Activated CD4-positive, alpha-beta T cell treated with anti-CD3 and anti-CD28 coated beads, Interleukin-2, amount 10 ng/mL, durations not matched to agents 7 days and 5 days (primary cell): ENCODE measurements around the gene RTN4RL2. TPM values are rescaled to one million over a fixed set of nuclear protein-coding genes. Genes with fewer than 3 reads are reported as not detected.
A peak's percentile ranks its signal among the peaks of the same experiment; 100 is the strongest.

Experiments
- CTCF ChIA-PET: fragments of 350-600 bp; sonication (Branson Sonifier 250); formaldehyde crosslinking; loops from one replicate; lab custom pipeline; 2021; ENCODE audit warnings: antibody characterized with exemption; lab: Charles Lee
- POLR2A ChIA-PET: fragments of 350-600 bp; sonication (Branson Sonifier 250); formaldehyde crosslinking; loops from one replicate; lab custom pipeline; 2021; ENCODE audit warnings: antibody characterized with exemption; lab: Charles Lee
- DNase-seq: peaks from one replicate; pipeline ENCODE4 v3.0.0-alpha.2; 2020
- H3K27ac Mint-ChIP-seq: one replicate; pipeline ENCODE4 v1.8.0; 2021; ENCODE audit warnings: mild to moderate bottlenecking, moderate library complexity, mixed read lengths
- H3K27me3 Mint-ChIP-seq: one replicate; pipeline ENCODE4 v1.8.0; 2021; ENCODE audit warnings: mixed read lengths
- H3K36me3 Mint-ChIP-seq: one replicate; pipeline ENCODE4 v1.8.0; 2021; ENCODE audit warnings: low read depth, mixed read lengths
- H3K4me1 Mint-ChIP-seq: one replicate; pipeline ENCODE4 v1.8.0; 2021; ENCODE audit warnings: mixed read lengths
- H3K4me3 Mint-ChIP-seq: one replicate; pipeline ENCODE4 v1.8.0; 2021; ENCODE audit warnings: mild to moderate bottlenecking, moderate library complexity, mixed read lengths
- H3K9me3 Mint-ChIP-seq: one replicate; pipeline ENCODE4 v1.8.0; 2021; ENCODE audit warnings: mixed read lengths
- total RNA-seq, 2 experiments: library from RNA; stranded (reverse); gene quantifications; one replicate each; pipeline ENCODE4 v1.2.3, GENCODE V29; 2021

RTN4RL2 gene
- total RNA-seq, 2 experiments from 2014 or later: 0.35 TPM; not detected in 1

GRCh38 chr11:57487920-57488659 is 27.8 kb downstream of the RTN4RL2 start:
- peaks cover 3% of the 10 kb centered on the region for H3K27me3 Mint-ChIP-seq
- ChIA-PET CTCF (interaction anchor here (1.0 kb wide), 2 partner anchors 9 to 12 kb away, joined by 3 to 4 read pairs; no protein-coding TSS in a partner anchor), POLR2A (no interaction called here)
- peaks cover 3% of the 10 kb centered on the region for H3K4me1 Mint-ChIP-seq
- no peaks in the 10 kb centered on the region for H3K9me3 Mint-ChIP-seq
- no peak overlapping the region for H3K4me3 Mint-ChIP-seq
- peaks cover 10% of the 10 kb centered on the region for H3K36me3 Mint-ChIP-seq
- H3K27ac Mint-ChIP-seq: peak overlapping the region; percentile 15
- no peak for DNase-seq

DNA sequence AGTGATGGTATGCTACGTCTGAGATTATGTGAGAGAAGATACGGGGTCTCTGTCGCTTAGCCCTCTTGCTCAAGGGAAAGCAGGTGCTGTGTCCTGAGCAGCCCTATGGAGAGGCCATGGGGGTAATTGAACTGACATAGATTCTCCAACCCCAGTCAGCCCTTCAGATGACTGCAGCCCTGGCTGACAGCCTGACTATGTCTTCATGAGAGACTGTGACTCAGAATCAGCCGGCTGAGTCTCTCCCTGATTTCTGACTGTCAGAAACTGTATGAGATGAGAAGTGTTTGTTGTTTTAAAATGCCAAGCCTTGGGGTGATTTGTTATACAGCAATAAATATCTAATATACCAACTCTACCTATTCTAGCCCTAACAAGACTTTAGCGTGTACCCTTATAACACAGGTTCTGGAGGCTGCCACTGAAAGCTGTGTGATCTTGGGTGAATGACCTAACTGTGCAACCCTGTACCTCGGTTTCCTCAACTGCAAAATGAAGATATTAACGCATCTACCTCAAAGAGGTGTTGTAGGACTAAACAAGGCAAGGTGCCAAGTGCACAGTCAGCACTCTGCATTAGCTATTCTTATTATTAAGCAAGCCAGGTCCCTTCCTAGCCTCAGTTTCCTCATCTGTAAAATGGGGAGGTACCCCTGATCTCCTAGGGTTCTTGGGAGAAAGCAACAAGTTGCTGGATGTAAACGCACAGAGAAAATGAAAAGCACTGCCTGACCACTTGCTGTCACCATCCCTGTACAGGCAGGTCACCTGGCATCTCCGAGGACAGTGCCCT is 30.3 kb downstream of the RTN4RL2 start:
- no peak overlapping the region for H3K4me3 Mint-ChIP-seq
- H3K27ac Mint-ChIP-seq: no peak overlapping the region
- DNase-seq: no peak
- ChIA-PET POLR2A (no interaction called here), CTCF (interaction anchor here (0.6 to 2.3 kb wide), 15 partner anchors 7 to 153 kb away, joined by 3 to 9 read pairs (median 4); partner anchors contain the start of genes RTN4RL2 and SLC43A1)
- H3K4me1 Mint-ChIP-seq: peaks cover 10% of the 10 kb centered on the region
- H3K27me3 Mint-ChIP-seq: no peaks in the 10 kb centered on the region
- peaks cover 12% of the 10 kb centered on the region for H3K36me3 Mint-ChIP-seq
- H3K9me3 Mint-ChIP-seq: no peaks in the 10 kb centered on the region

DNA sequence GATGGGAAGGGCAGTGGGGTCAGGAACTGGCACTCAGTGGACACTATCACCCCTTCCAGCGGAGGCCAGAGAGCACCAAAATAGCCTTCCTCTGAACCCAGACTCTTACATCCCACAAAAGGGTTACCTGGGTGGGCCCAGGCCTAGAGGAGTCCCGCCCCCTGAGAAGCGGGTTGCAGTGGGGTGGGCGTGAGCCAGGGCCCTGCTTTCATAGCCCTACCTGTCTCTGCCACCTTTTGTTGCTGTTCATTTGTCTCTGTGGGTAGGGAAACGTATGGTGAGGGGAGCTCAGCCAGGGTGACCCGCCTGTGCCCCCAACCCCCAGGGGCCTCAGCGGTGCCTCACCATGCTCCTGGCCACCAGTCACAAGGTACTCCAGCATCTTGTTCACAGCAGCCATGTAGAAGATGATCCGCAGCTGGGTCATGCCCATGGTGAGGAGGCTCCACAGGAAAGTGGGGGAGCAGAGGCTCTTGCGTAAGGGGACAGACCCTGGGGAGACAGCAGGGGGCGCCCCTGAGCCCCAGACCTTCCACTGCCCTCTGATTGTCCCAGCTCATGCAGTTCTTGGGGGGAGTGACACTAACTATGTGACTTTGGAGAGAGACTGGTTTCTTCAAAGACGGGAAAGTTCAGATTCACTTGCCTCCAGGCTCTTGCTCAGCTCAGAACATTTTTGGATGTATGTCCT is 31.2 kb downstream of the RTN4RL2 start:
- Mint-ChIP-seq H3K4me1 (peaks cover 10% of the 10 kb centered on the region), H3K27ac (no peak overlapping the region), H3K9me3 (no peaks in the 10 kb centered on the region), H3K4me3 (no peak overlapping the region), H3K36me3 (peaks cover 12% of the 10 kb centered on the region), H3K27me3 (no peaks in the 10 kb centered on the region)
- ChIA-PET CTCF (interaction anchor here (0.6 to 2.4 kb wide), 19 partner anchors 8 to 152 kb away, joined by 3 to 15 read pairs (median 4); partner anchors contain the start of genes RTN4RL2 and SLC43A1), POLR2A (interaction anchor here (0.9 kb wide), 1 partner anchor 35 kb away, joined by 3 read pairs; no protein-coding TSS in a partner anchor)
- peak; percentile 65 for DNase-seq

GRCh38 chr11:57493507-57494503 is 33.5 kb downstream of the RTN4RL2 start:
- H3K4me1 Mint-ChIP-seq: peaks cover 10% of the 10 kb centered on the region
- POLR2A ChIA-PET: interaction anchor here (0.6 to 1.1 kb wide), 3 partner anchors 9 to 148 kb away, joined by 3 read pairs; no protein-coding TSS in a partner anchor
- H3K36me3 Mint-ChIP-seq: peaks cover 10% of the 10 kb centered on the region
- H3K27ac Mint-ChIP-seq: peak overlapping the region; percentile 79
- DNase-seq: peak; percentile 78
- no peaks in the 10 kb centered on the region for H3K9me3 Mint-ChIP-seq
- H3K27me3 Mint-ChIP-seq: no peaks in the 10 kb centered on the region
- CTCF ChIA-PET: interaction anchor here (0.5 to 3.0 kb wide), 30 partner anchors 8 to 159 kb away, joined by 3 to 50 read pairs (median 6); partner anchors contain the start of genes RTN4RL2, SLC43A1, SLC43A3 and SMTNL1
- H3K4me3 Mint-ChIP-seq: no peak overlapping the region

GRCh38 chr11:57496109-57496820 is 35.9 kb downstream of the RTN4RL2 start:
- peaks cover 12% of the 10 kb centered on the region for H3K36me3 Mint-ChIP-seq
- ChIA-PET CTCF (interaction anchor here (0.6 to 1.7 kb wide), 4 partner anchors 15 to 246 kb away, joined by 3 to 4 read pairs (median 4); no protein-coding TSS in a partner anchor), POLR2A (no interaction called here)
- no peaks in the 10 kb centered on the region for H3K9me3 Mint-ChIP-seq
- peaks cover 17% of the 10 kb centered on the region for H3K4me1 Mint-ChIP-seq
- H3K27me3 Mint-ChIP-seq: no peaks in the 10 kb centered on the region
- H3K27ac Mint-ChIP-seq: peak overlapping the region; percentile 1
- no peak for DNase-seq
- H3K4me3 Mint-ChIP-seq: no peak overlapping the region

- POLR2A ChIA-PET: interaction anchor here (0.5 kb wide), 1 partner anchor 26 kb away, joined by 3 read pairs; no protein-coding TSS in a partner anchor
- Mint-ChIP-seq H3K27ac (peak overlapping the region; percentile 65), H3K27me3 (no peaks in the 10 kb centered on the region), H3K36me3 (peaks cover 12% of the 10 kb centered on the region), H3K4me1 (peaks cover 17% of the 10 kb centered on the region), H3K4me3 (no peak overlapping the region), H3K9me3 (no peaks in the 10 kb centered on the region)
- CTCF ChIA-PET: interaction anchor here (0.9 to 1.7 kb wide), 6 partner anchors 13 to 144 kb away, joined by 3 to 4 read pairs (median 4); partner anchors contain the start of gene RTN4RL2
- no peak for DNase-seq
These were observed 37.2 kb downstream of the RTN4RL2 start for GRCh38 chr11:57497303-57498247.

- H3K4me1 Mint-ChIP-seq: peaks cover 12% of the 10 kb centered on the region
- POLR2A ChIA-PET: no interaction called here
These were observed 38.2 kb downstream of the RTN4RL2 start for GRCh38 chr11:57498540-57498939.

GRCh38 chr11:57499413-57499982 is 39.2 kb downstream of the RTN4RL2 start:
- Mint-ChIP-seq H3K27ac (no peak overlapping the region), H3K27me3 (no peaks in the 10 kb centered on the region), H3K36me3 (peaks cover 7% of the 10 kb centered on the region), H3K4me1 (peaks cover 7% of the 10 kb centered on the region), H3K9me3 (no peaks in the 10 kb centered on the region), H3K4me3 (no peak overlapping the region)
- CTCF ChIA-PET: interaction anchor here (0.9 to 1.2 kb wide), 3 partner anchors 8 to 27 kb away, joined by 4 to 5 read pairs (median 4); no protein-coding TSS in a partner anchor
- POLR2A ChIA-PET: interaction anchor here (0.6 kb wide), 1 partner anchor 21 kb away, joined by 5 read pairs; no protein-coding TSS in a partner anchor
- DNase-seq: peak; percentile 40

More at GRCh38 chr11:57498540-57498939, 38.2 kb downstream of the RTN4RL2 start:
- Mint-ChIP-seq H3K9me3 (no peaks in the 10 kb centered on the region), H3K4me3 (no peak overlapping the region), H3K36me3 (peaks cover 11% of the 10 kb centered on the region), H3K27me3 (no peaks in the 10 kb centered on the region), H3K27ac (no peak overlapping the region)
- DNase-seq: no peak
- CTCF ChIA-PET: interaction anchor here (0.6 to 1.4 kb wide), 3 partner anchors 28 to 49 kb away, joined by 3 to 4 read pairs (median 4); no protein-coding TSS in a partner anchor

GRCh38 chr11:57499983-57500461 is 39.7 kb downstream of the RTN4RL2 start:
- Mint-ChIP-seq H3K9me3 (no peaks in the 10 kb centered on the region), H3K4me3 (no peak overlapping the region), H3K36me3 (peaks cover 7% of the 10 kb centered on the region), H3K27ac (no peak overlapping the region), H3K4me1 (peaks cover 7% of the 10 kb centered on the region), H3K27me3 (no peaks in the 10 kb centered on the region)
- ChIA-PET POLR2A (interaction anchor here (0.6 kb wide), 1 partner anchor 20 kb away, joined by 5 read pairs; no protein-coding TSS in a partner anchor), CTCF (interaction anchor here (0.9 to 1.2 kb wide), 2 partner anchors 9 to 27 kb away, joined by 4 to 5 read pairs; no protein-coding TSS in a partner anchor)
- no peak for DNase-seq
